Left lung (tissue), 10 donors: ENCODE results near the gene CDK14. TPM values are rescaled to one million over a fixed set of nuclear protein-coding genes. Genes with fewer than 3 reads are reported as not detected.

Experiments
- ATAC-seq: fragments of 200-7000 bp; cut with Tn5 transposase; one replicate; pipeline ENCODE4 v1.9.1; 2020; ENCODE audit warnings: moderate library complexity
- DNase-seq, 4 donors: peaks; one replicate each; pipeline ENCODE4 v3.0.0-alpha.2; 2013 to 2020
- H3K27ac ChIP-seq, 2 donors: fragments of 200-600 bp; sonication (generic) in 1 of 2; one replicate each; pipeline versions ENCODE4 v1.5.0 to v1.8.0; 2020 to 2021
- H3K27me3 ChIP-seq, 2 donors: fragments of 200-600 bp; sonication (generic) in 1 of 2; one replicate each; pipeline versions ENCODE4 v1.5.0 to v1.8.0; 2020 to 2021
- H3K36me3 ChIP-seq, 2 donors: fragments of 200-600 bp; sonication (generic) in 1 of 2; one replicate each; pipeline versions ENCODE4 v1.5.0 to v1.8.0; 2020 to 2021
- H3K4me1 ChIP-seq, 2 donors: fragments of 200-600 bp; one replicate each; pipeline ENCODE4 v1.8.0; 2021
- H3K4me3 ChIP-seq, 2 donors: fragments of 200-600 bp; sonication (generic) in 1 of 2; one replicate each; pipeline versions ENCODE4 v1.5.0 to v1.8.0; 2020 to 2021; ENCODE audit warnings: mild to moderate bottlenecking in 1 of 2
- H3K9me3 ChIP-seq, 2 donors: fragments of 200-600 bp; sonication (generic) in 1 of 2; one replicate each; pipeline versions ENCODE4 v1.5.0 to v1.8.0; 2020 to 2021
- intact Hi-C, 2 donors: fragments of 100-400 bp; cut with DNase I; formaldehyde crosslinking; loops; one replicate each; pipeline versions ENCODE4 v1.11.2 to v1.14.2; 2022
- polyA plus RNA-seq, 6 donors: library from polyadenylated mRNA; unstranded; fragments of 120-200 nt; gene quantifications; one replicate each; pipeline ENCODE4 v1.2.1, GENCODE V29; 2013; ENCODE audit not compliant: insufficient read length in 6 of 6
- total RNA-seq, 2 donors: library from RNA; stranded (reverse); fragmentation: NEBNext Ultra II Directional; extraction: Animal tissue kit (Norgen Biotek cat#: 25700); gene quantifications; one replicate each; pipeline ENCODE4 v1.2.1, GENCODE V29; 2021
- TF ChIP-seq, protein P1 (sequence below), 2 donors: fragments of 200-600 bp; sonication (generic) in 1 of 2; IDR thresholded peaks; one replicate each; pipeline versions ENCODE4 v1.5.0 to v1.8.0; 2021; ENCODE audit warnings: antibody characterized with exemption in 2 of 2
- donor health status: DM: no; HTN: yes; CAD: no.
- donor health status: DM: no; HTN: no; CAD: no.

Gene CDK14
- total and polyA plus RNA-seq, 8 donors: 24.1 to 45.1 (median 30.0) TPM

- ATAC-seq (no peak), DNase-seq (no peak)
- Histone ChIP-seq H3K27me3 (no peaks in the 10 kb centered on the region), H3K4me3 (no peak overlapping the region), H3K27ac (no peak overlapping the region), H3K9me3 (no peaks in the 10 kb centered on the region), H3K36me3 (no peaks in the 10 kb centered on the region), H3K4me1 (no peaks in the 10 kb centered on the region)
- TF ChIP-seq, protein P1, sequence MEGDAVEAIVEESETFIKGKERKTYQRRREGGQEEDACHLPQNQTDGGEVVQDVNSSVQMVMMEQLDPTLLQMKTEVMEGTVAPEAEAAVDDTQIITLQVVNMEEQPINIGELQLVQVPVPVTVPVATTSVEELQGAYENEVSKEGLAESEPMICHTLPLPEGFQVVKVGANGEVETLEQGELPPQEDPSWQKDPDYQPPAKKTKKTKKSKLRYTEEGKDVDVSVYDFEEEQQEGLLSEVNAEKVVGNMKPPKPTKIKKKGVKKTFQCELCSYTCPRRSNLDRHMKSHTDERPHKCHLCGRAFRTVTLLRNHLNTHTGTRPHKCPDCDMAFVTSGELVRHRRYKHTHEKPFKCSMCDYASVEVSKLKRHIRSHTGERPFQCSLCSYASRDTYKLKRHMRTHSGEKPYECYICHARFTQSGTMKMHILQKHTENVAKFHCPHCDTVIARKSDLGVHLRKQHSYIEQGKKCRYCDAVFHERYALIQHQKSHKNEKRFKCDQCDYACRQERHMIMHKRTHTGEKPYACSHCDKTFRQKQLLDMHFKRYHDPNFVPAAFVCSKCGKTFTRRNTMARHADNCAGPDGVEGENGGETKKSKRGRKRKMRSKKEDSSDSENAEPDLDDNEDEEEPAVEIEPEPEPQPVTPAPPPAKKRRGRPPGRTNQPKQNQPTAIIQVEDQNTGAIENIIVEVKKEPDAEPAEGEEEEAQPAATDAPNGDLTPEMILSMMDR (IDR thresholded peaks at IDR 0.05): no peak
- intact Hi-C loops: no loop called here
Measured at GRCh38 chr7:91137788-91138368, 541.8 kb downstream of the CDK14 start.

- Histone ChIP-seq H3K27me3 (no peaks in the 10 kb centered on the region), H3K9me3 (no peaks in the 10 kb centered on the region), H3K27ac (no peak overlapping the region), H3K36me3 (no peaks in the 10 kb centered on the region), H3K4me1 (no peaks in the 10 kb centered on the region), H3K4me3 (no peak overlapping the region)
- TF ChIP-seq, protein P1 (IDR thresholded peaks at IDR 0.05): no peak
- ATAC-seq (no peak), DNase-seq (no peak)
- intact Hi-C loops: no loop called here
Measured at GRCh38 chr7:91140286-91140685, 544.2 kb downstream of the CDK14 start.

GRCh38 chr7:91140982-91141381 is 544.9 kb downstream of the CDK14 start:
- Histone ChIP-seq H3K27me3 (no peaks in the 10 kb centered on the region), H3K4me3 (no peak overlapping the region), H3K4me1 (no peaks in the 10 kb centered on the region), H3K36me3 (no peaks in the 10 kb centered on the region), H3K27ac (no peak overlapping the region), H3K9me3 (no peaks in the 10 kb centered on the region)
- DNase-seq (peak in 1 of 4 donors; percentile 37), ATAC-seq (no peak)
- TF ChIP-seq, protein P1 (IDR thresholded peaks at IDR 0.05): no peak
- intact Hi-C loops: no loop called here

GRCh38 chr7:91142743-91143142 is 546.6 kb downstream of the CDK14 start:
- Histone ChIP-seq H3K36me3 (no peaks in the 10 kb centered on the region), H3K27ac (no peak overlapping the region), H3K9me3 (no peaks in the 10 kb centered on the region), H3K4me3 (no peak overlapping the region), H3K27me3 (no peaks in the 10 kb centered on the region), H3K4me1 (no peaks in the 10 kb centered on the region)
- TF ChIP-seq, protein P1 (IDR thresholded peaks at IDR 0.05): no peak
- DNase-seq (no peak), ATAC-seq (no peak)
- intact Hi-C loops: no loop called here

- H3K27me3 ChIP-seq: no peaks in the 10 kb centered on the region
- H3K4me3 ChIP-seq: no peak overlapping the region
- no peak for ATAC-seq
- no peak for DNase-seq
- H3K36me3 ChIP-seq: no peaks in the 10 kb centered on the region
- no peaks in the 10 kb centered on the region for H3K4me1 ChIP-seq
- TF ChIP-seq, protein P1 (IDR thresholded peaks at IDR 0.05): no peak
- H3K27ac ChIP-seq: no peak overlapping the region
- intact Hi-C loops: no loop called here
- H3K9me3 ChIP-seq: no peaks in the 10 kb centered on the region
Measured at GRCh38 chr7:91149341-91150246, 553.5 kb downstream of the CDK14 start.
